Panc1 (cell line): Measurements from ENCODE around the gene NUP54. TPM values are rescaled to one million over a fixed set of nuclear protein-coding genes. Genes with fewer than 3 reads are reported as not detected.

Source experiments
- ATAC-seq: fragments of 200-7000 bp; cut with Tn5 transposase; 2 replicates; pipeline ENCODE4 v1.9.1; 2020; ENCODE audit warnings: mild to moderate bottlenecking, moderate library complexity
- BruUV-seq: library from RNA; stranded (reverse); fragments of 400-500 nt; replicated peaks from 2 replicates; lab custom pipeline; 2021; lab: Mats Ljungman, UMichigan
- CTCF ChIA-PET: fragments of 300-600 bp; sonication (Branson Sonifier 250); formaldehyde crosslinking; loops from one replicate; lab custom pipeline; 2022; ENCODE audit warnings: antibody characterized with exemption; lab: Charles Lee
- POLR2A ChIA-PET: fragments of 300-600 bp; sonication (Branson Sonifier 250); formaldehyde crosslinking; loops from one replicate; lab custom pipeline; 2022; ENCODE audit warnings: antibody characterized with exemption; lab: Charles Lee
- DNase-seq: peaks from one replicate; pipeline ENCODE4 v3.0.0-alpha.2; 2010; ENCODE audit warnings: low read depth, low spot score
- H3K27ac ChIP-seq: 2 replicates; pipeline ENCODE4 v1.5.1; 2011; ENCODE audit warnings: mild to moderate bottlenecking, low read length, inconsistent platforms
- H3K27me3 ChIP-seq: fragments of 200-500 bp; sonication (Bioruptor generic); 2 replicates; pipeline ENCODE4 v1.6.0; 2014; ENCODE audit warnings: low read length, inconsistent platforms; ENCODE audit not compliant: control insufficient read depth, insufficient read depth
- H3K36me3 ChIP-seq: fragments of 200-500 bp; sonication (Bioruptor generic); 2 replicates; pipeline ENCODE4 v1.5.1; 2014; ENCODE audit warnings: inconsistent platforms, mild to moderate bottlenecking, low read length, moderate library complexity; ENCODE audit not compliant: control insufficient read depth, insufficient read depth
- H3K4me1 ChIP-seq: 2 replicates; pipeline ENCODE4 v1.5.1; 2011; ENCODE audit warnings: inconsistent platforms, mild to moderate bottlenecking, low read length, moderate library complexity; ENCODE audit not compliant: control insufficient read depth, insufficient read depth
- H3K4me3 ChIP-seq, 2 experiments: 2 replicates each; pipeline ENCODE4 v1.5.1; 2011 to 2012; ENCODE audit warnings: low read depth in 2 of 2, low read length in 2 of 2, mild to moderate bottlenecking in 2 of 2, inconsistent platforms in 1 of 2, moderate library complexity in 1 of 2
- H3K9me3 ChIP-seq: fragments of 200-500 bp; sonication (Bioruptor generic); 2 replicates; pipeline ENCODE4 v1.5.1; 2014; ENCODE audit warnings: low read depth, mild to moderate bottlenecking, inconsistent platforms, low read length, moderate library complexity; ENCODE audit not compliant: control insufficient read depth, insufficient read depth
- POLR2AphosphoS5 ChIP-seq: IDR thresholded peaks from 2 replicates; pipeline ENCODE4 v1.6.1; 2012; ENCODE audit warnings: mild to moderate bottlenecking, low read depth, low read length, moderate library complexity
- SIN3A ChIP-seq: IDR thresholded peaks from 2 replicates; pipeline ENCODE4 v1.6.1; 2012; ENCODE audit warnings: low read depth, mild to moderate bottlenecking, low read length, moderate library complexity, borderline replicate concordance; ENCODE audit not compliant: insufficient read depth
- TCF7L2 ChIP-seq: IDR thresholded peaks from 2 replicates; pipeline ENCODE4 v1.6.1; 2011; ENCODE audit warnings: mild to moderate bottlenecking, low read depth, low read length, inconsistent platforms
- in situ Hi-C: cut with HindIII; loops from 2 replicates; pipeline ENCODE4 v1.10.0; 2016; ENCODE audit warnings: low sequenced_read_pairs, low pct_unique_long_range_greater_than_20kb
- intact Hi-C: fragments of 100-400 bp; cut with micrococcal nuclease; formaldehyde crosslinking; loops from one replicate; pipeline ENCODE4 v1.10.0; 2022; ENCODE audit not compliant: unreplicated experiment
- total RNA-seq: library from RNA; stranded (reverse); gene quantifications from one replicate; pipeline ENCODE4 v1.2.1, GENCODE V29; 2021; ENCODE audit not compliant: unreplicated experiment
- TF ChIP-seq, protein P1 (sequence below): fragments of 450-650 bp; IDR thresholded peaks from 2 replicates; pipeline ENCODE4 v1.5.1; 2017; ENCODE audit warnings: mild to moderate bottlenecking
- TF ChIP-seq, protein P2 (sequence below), 2 experiments: IDR thresholded peaks; 2 replicates each; pipeline ENCODE4 v1.6.1; 2011 to 2012; ENCODE audit warnings: low read depth in 2 of 2, control low read depth in 1 of 2, low read length in 1 of 2, mild to moderate bottlenecking in 1 of 2, moderate library complexity in 1 of 2; ENCODE audit not compliant: insufficient read depth in 1 of 2

The NUP54 gene
- total RNA-seq, 1 experiment from 2014 or later: 32.1 TPM

DNA sequence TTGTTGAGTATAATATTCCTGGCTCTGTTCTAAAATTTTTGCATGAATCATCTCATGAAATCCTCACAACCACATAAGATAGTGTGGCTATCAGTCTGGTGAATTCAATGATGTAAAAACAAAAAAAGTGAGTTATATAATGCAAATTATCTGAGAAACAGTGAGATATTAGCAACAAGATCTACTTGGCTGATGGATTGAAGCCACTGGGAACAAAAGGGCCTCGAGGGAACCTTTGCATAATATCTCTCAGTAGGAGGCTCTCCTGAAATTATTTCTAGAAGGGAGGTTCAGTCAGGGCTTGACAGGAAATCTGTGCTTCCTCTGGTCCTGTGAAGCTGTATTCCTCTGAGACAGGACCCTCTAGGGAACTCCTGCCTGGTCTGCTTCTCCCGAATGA is 30.1 kb upstream of the NUP54 start:
- intact Hi-C loops (no loop called here), in situ Hi-C loops (no loop called here)
- no peak for ATAC-seq
- BruUV-seq: no TSS peak
- Histone ChIP-seq H3K27ac (no peak overlapping the region), H3K36me3 (peaks cover 4% of the 10 kb centered on the region; the same call in 1 of the 2 replicates), H3K9me3 (no peaks in the 10 kb centered on the region), H3K4me3 (no peak overlapping the region), H3K4me1 (no peaks in the 10 kb centered on the region), H3K27me3 (no peaks in the 10 kb centered on the region)
- DNase-seq: no peak
- TF ChIP-seq, protein P1, sequence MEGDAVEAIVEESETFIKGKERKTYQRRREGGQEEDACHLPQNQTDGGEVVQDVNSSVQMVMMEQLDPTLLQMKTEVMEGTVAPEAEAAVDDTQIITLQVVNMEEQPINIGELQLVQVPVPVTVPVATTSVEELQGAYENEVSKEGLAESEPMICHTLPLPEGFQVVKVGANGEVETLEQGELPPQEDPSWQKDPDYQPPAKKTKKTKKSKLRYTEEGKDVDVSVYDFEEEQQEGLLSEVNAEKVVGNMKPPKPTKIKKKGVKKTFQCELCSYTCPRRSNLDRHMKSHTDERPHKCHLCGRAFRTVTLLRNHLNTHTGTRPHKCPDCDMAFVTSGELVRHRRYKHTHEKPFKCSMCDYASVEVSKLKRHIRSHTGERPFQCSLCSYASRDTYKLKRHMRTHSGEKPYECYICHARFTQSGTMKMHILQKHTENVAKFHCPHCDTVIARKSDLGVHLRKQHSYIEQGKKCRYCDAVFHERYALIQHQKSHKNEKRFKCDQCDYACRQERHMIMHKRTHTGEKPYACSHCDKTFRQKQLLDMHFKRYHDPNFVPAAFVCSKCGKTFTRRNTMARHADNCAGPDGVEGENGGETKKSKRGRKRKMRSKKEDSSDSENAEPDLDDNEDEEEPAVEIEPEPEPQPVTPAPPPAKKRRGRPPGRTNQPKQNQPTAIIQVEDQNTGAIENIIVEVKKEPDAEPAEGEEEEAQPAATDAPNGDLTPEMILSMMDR: no peak
- TF ChIP-seq TCF7L2 (no peak), POLR2AphosphoS5 (no peak), SIN3A (no peak)
- TF ChIP-seq, protein P2, sequence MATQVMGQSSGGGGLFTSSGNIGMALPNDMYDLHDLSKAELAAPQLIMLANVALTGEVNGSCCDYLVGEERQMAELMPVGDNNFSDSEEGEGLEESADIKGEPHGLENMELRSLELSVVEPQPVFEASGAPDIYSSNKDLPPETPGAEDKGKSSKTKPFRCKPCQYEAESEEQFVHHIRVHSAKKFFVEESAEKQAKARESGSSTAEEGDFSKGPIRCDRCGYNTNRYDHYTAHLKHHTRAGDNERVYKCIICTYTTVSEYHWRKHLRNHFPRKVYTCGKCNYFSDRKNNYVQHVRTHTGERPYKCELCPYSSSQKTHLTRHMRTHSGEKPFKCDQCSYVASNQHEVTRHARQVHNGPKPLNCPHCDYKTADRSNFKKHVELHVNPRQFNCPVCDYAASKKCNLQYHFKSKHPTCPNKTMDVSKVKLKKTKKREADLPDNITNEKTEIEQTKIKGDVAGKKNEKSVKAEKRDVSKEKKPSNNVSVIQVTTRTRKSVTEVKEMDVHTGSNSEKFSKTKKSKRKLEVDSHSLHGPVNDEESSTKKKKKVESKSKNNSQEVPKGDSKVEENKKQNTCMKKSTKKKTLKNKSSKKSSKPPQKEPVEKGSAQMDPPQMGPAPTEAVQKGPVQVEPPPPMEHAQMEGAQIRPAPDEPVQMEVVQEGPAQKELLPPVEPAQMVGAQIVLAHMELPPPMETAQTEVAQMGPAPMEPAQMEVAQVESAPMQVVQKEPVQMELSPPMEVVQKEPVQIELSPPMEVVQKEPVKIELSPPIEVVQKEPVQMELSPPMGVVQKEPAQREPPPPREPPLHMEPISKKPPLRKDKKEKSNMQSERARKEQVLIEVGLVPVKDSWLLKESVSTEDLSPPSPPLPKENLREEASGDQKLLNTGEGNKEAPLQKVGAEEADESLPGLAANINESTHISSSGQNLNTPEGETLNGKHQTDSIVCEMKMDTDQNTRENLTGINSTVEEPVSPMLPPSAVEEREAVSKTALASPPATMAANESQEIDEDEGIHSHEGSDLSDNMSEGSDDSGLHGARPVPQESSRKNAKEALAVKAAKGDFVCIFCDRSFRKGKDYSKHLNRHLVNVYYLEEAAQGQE (IDR thresholded peaks at IDR 0.05; ENCODE audit: insufficient read depth in 1 of 2, low read depth in 2 of 2, low read length in 1 of 2): no peak
- ChIA-PET POLR2A (no interaction called here), CTCF (no interaction called here)

DNA sequence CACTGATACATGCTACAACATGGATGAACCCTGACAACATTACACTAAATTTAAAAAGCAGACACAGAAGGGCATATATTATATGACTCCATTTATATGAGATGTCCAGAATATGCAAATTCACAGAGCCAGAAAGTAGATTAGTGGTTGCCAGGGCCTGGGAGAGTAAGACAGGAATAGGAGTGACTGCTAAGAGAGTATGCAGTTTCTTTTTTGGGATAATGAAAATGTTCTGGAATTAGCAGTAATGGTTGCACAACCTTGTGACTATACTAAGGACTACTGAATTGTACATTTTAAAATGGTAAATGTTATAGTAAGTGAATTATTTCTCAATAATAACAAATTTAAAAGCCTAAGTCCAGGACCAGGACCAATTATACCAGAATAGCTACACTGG is 29.5 kb upstream of the NUP54 start:
- intact Hi-C loops: no loop called here
- H3K4me3 ChIP-seq: no peak overlapping the region
- CTCF ChIA-PET: no interaction called here
- H3K9me3 ChIP-seq: no peaks in the 10 kb centered on the region
- in situ Hi-C loops: no loop called here
- POLR2A ChIA-PET: no interaction called here
- no peak for TF ChIP-seq SIN3A
- TF ChIP-seq POLR2AphosphoS5: no peak
- TF ChIP-seq, protein P2 (IDR thresholded peaks at IDR 0.05; ENCODE audit: insufficient read depth in 1 of 2, low read depth in 2 of 2, low read length in 1 of 2): no peak
- no peak for TF ChIP-seq TCF7L2
- TF ChIP-seq, protein P1: no peak
- no peaks in the 10 kb centered on the region for H3K4me1 ChIP-seq
- DNase-seq: no peak
- no peaks in the 10 kb centered on the region for H3K27me3 ChIP-seq
- no peak for ATAC-seq
- H3K27ac ChIP-seq: no peak overlapping the region
- no TSS peak for BruUV-seq
- peaks cover 4% of the 10 kb centered on the region; the same call in 1 of the 2 replicates for H3K36me3 ChIP-seq
